ENCODE results near the gene RAP1B. TPM values are rescaled to one million over a fixed set of nuclear protein-coding genes. Genes with fewer than 3 reads are reported as not detected.

Gene RAP1B
- total and polyA plus RNA-seq, 2 donors from 2014 or later = 102 to 157 TPM

DNA sequence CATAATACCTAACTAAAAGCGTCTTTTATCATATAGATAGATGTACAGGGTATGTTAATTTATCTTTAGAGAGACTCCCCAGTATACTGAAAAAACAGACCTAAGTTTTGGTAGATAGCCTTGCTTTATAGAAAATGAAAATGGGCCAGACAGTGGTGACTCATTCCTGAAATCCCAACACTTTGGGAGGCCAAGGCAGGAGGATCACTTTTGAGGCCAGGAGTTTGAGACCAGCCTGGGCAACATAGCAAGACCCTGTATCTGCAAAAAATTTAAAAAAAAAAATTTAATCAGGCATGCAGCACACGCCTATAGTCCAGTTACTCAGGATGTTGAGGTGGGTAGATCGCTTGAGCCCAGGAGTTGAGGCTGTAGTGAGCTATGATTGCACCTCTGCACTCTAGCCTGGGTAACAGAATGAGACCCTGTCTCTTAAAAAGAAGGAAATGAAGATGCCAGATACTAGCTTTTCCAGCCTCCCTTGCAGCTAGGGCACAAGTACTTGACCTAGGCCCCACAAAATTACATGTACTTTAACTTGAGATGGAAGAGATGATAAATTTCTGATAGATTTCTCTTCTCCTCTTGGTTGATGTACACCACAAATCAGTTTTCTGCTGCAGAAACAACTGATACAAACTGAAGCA is 17.1 kb downstream of the RAP1B start:
- H3K9me3 ChIP-seq (ENCODE audit: control insufficient read depth in 2 of 3, insufficient read depth in 1 of 3, low read length in 3 of 3) = peaks cover 0 to 3% (median 0%) of the 10 kb centered on the region in 3 donors
- FAIRE-seq (no peak), DNase-seq (no peak)
- H3K9ac ChIP-seq (ENCODE audit: low read length in 3 of 3) = no peak overlapping the region
- H3K27ac ChIP-seq (ENCODE audit: low read depth in 2 of 2, low read length in 2 of 2) = no peak overlapping the region
- no peaks in the 10 kb centered on the region for H3K27me3 ChIP-seq (ENCODE audit: control insufficient read depth, insufficient read depth, low read length)
- H3K4me3 ChIP-seq (ENCODE audit: low read length in 3 of 3) = no peak overlapping the region
- peaks cover 0 to 3% (median 0%) of the 10 kb centered on the region in 3 donors for H3K36me3 ChIP-seq (ENCODE audit: control insufficient read depth in 2 of 3, insufficient read depth in 3 of 3, low read length in 3 of 3)
- intact Hi-C loops (cut with DNase I) = no loop called here
- peaks cover 0 to 17% (median 9%) of the 10 kb centered on the region in 3 donors for H3K4me1 ChIP-seq (ENCODE audit: control insufficient read depth in 2 of 3, insufficient read depth in 2 of 3, low read depth in 1 of 3, low read length in 3 of 3)
- TF ChIP-seq, protein P1, sequence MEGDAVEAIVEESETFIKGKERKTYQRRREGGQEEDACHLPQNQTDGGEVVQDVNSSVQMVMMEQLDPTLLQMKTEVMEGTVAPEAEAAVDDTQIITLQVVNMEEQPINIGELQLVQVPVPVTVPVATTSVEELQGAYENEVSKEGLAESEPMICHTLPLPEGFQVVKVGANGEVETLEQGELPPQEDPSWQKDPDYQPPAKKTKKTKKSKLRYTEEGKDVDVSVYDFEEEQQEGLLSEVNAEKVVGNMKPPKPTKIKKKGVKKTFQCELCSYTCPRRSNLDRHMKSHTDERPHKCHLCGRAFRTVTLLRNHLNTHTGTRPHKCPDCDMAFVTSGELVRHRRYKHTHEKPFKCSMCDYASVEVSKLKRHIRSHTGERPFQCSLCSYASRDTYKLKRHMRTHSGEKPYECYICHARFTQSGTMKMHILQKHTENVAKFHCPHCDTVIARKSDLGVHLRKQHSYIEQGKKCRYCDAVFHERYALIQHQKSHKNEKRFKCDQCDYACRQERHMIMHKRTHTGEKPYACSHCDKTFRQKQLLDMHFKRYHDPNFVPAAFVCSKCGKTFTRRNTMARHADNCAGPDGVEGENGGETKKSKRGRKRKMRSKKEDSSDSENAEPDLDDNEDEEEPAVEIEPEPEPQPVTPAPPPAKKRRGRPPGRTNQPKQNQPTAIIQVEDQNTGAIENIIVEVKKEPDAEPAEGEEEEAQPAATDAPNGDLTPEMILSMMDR (IDR thresholded peaks at IDR 0.05; ENCODE audit: borderline replicate concordance, extremely low read depth, insufficient read depth) = no peak

DNA sequence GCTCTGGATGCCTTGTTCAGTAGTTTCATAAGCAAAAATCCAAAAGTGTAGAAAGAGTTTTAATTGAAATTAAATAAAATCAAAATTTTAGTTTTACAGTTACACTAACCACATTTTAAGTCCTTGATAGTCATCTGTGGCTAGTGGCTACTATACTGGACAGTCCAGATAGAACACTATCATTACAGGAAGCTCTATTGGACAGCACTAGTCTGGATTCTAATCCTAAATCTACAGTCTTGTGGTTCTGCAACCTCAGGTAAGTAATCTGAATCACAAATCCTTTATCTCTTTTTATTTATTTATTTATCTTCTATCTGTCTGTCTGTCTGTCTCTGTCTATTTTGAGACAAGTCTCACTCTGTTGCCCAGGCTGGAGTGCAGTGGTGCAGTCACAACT is 18.0 kb downstream of the RAP1B start:
- Histone ChIP-seq H3K9ac (ENCODE audit: low read length in 3 of 3) (no peak overlapping the region), H3K4me1 (ENCODE audit: control insufficient read depth in 2 of 3, insufficient read depth in 2 of 3, low read depth in 1 of 3, low read length in 3 of 3) (peaks cover 0 to 17% (median 9%) of the 10 kb centered on the region in 3 donors), H3K27ac (ENCODE audit: low read depth in 2 of 2, low read length in 2 of 2) (no peak overlapping the region), H3K9me3 (ENCODE audit: control insufficient read depth in 2 of 3, insufficient read depth in 1 of 3, low read length in 3 of 3) (peaks cover 0 to 3% (median 0%) of the 10 kb centered on the region in 3 donors), H3K27me3 (ENCODE audit: control insufficient read depth, insufficient read depth, low read length) (no peaks in the 10 kb centered on the region), H3K4me3 (ENCODE audit: low read length in 3 of 3) (no peak overlapping the region), H3K36me3 (ENCODE audit: control insufficient read depth in 2 of 3, insufficient read depth in 3 of 3, low read length in 3 of 3) (peaks cover 0 to 3% (median 0%) of the 10 kb centered on the region in 3 donors)
- DNase-seq (no peak), FAIRE-seq (no peak)
- intact Hi-C loops (cut with DNase I) = no loop called here
- TF ChIP-seq, protein P1 (IDR thresholded peaks at IDR 0.05; ENCODE audit: borderline replicate concordance, extremely low read depth, insufficient read depth) = no peak

DNA sequence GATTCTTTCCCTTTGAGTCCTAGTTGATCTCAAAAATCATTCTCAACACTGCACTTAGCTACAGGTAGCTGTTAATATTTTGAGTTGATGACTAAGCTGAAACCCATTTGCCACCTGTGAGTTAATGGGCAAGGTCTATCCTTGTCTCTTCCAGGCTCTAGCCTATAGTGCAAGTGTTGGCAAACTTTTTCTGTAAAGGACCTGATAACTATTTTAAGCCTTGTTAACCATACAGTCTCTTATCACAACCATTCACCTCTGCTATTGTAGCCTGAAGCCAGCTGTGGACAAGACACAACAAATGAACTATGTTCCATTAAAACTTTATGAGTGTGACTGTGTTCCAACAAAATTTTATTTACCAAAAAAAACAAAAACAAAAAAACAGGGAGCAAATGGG is 19.4 kb downstream of the RAP1B start:
- Histone ChIP-seq H3K4me1 (ENCODE audit: control insufficient read depth in 2 of 3, insufficient read depth in 2 of 3, low read depth in 1 of 3, low read length in 3 of 3) (peaks cover 0 to 13% (median 5%) of the 10 kb centered on the region in 3 donors), H3K4me3 (ENCODE audit: low read length in 3 of 3) (no peak overlapping the region), H3K9me3 (ENCODE audit: control insufficient read depth in 2 of 3, insufficient read depth in 1 of 3, low read length in 3 of 3) (peaks cover 0 to 3% (median 0%) of the 10 kb centered on the region in 3 donors), H3K9ac (ENCODE audit: low read length in 3 of 3) (no peak overlapping the region), H3K36me3 (ENCODE audit: control insufficient read depth in 2 of 3, insufficient read depth in 3 of 3, low read length in 3 of 3) (no peaks in the 10 kb centered on the region), H3K27ac (ENCODE audit: low read depth in 2 of 2, low read length in 2 of 2) (no peak overlapping the region), H3K27me3 (ENCODE audit: control insufficient read depth, insufficient read depth, low read length) (no peaks in the 10 kb centered on the region)
- intact Hi-C loops (cut with DNase I) = no loop called here
- FAIRE-seq (no peak), DNase-seq (no peak)
- TF ChIP-seq, protein P1 (IDR thresholded peaks at IDR 0.05; ENCODE audit: borderline replicate concordance, extremely low read depth, insufficient read depth) = no peak

All from kidney (tissue), 14 donors.